ENCODE measurements around the gene TMOD4. TPM values are rescaled to one million over a fixed set of nuclear protein-coding genes. Genes with fewer than 3 reads are reported as not detected.
"Not testable (repeated sequence)": the region's sequence is repeated elsewhere in the genome, so short reads cannot be mapped to it uniquely, and the experiment has no call there.

The TMOD4 gene
- 3.1 TPM for polyA plus RNA-seq (2012; ENCODE audit: insufficient read depth, insufficient read length, low read depth)

DNA sequence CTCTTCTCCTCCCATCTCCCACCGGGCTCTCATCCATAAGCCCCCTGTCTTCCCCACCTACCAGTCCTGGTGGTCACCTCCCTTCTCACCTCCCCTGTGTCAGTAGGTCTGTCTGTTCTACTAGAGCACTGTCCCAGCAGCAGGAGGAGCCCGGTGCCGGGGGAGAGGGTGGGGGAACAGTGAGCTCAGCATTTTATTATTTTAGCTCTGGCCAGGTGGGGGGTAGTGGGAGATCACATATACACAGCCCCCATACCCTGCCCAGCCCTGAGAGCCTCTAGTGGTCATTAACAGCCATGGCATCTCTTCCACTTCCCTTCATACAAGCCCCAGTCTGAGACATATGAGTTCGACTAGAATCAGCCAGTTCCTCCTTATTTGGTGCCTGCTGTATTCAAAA, at the start of gene TMOD4:
Gene TMOD4, minus strand, starts transcription at position 119 of the 400 bp plus-strand sequence. CDS start 1,106 bp downstream, outside the sequence.
- peaks cover 40% of the 10 kb centered on the region for H3K36me3 ChIP-seq
- TF ChIP-seq, protein P1, sequence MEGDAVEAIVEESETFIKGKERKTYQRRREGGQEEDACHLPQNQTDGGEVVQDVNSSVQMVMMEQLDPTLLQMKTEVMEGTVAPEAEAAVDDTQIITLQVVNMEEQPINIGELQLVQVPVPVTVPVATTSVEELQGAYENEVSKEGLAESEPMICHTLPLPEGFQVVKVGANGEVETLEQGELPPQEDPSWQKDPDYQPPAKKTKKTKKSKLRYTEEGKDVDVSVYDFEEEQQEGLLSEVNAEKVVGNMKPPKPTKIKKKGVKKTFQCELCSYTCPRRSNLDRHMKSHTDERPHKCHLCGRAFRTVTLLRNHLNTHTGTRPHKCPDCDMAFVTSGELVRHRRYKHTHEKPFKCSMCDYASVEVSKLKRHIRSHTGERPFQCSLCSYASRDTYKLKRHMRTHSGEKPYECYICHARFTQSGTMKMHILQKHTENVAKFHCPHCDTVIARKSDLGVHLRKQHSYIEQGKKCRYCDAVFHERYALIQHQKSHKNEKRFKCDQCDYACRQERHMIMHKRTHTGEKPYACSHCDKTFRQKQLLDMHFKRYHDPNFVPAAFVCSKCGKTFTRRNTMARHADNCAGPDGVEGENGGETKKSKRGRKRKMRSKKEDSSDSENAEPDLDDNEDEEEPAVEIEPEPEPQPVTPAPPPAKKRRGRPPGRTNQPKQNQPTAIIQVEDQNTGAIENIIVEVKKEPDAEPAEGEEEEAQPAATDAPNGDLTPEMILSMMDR (IDR thresholded peaks at IDR 0.05; ENCODE audit: low read depth, low read length), result peak; percentile 73
- no peaks in the 10 kb centered on the region for H3K27me3 ChIP-seq
- no peaks in the 10 kb centered on the region; the same call in 1 of the 2 replicates for H3K9me3 ChIP-seq
- H3K4me1 ChIP-seq, result no peaks in the 10 kb centered on the region
- no peak for DNase-seq
- H3K4me3 ChIP-seq (ENCODE audit: low read depth, low read length), result no peak within 1 kb of the TSS

DNA sequence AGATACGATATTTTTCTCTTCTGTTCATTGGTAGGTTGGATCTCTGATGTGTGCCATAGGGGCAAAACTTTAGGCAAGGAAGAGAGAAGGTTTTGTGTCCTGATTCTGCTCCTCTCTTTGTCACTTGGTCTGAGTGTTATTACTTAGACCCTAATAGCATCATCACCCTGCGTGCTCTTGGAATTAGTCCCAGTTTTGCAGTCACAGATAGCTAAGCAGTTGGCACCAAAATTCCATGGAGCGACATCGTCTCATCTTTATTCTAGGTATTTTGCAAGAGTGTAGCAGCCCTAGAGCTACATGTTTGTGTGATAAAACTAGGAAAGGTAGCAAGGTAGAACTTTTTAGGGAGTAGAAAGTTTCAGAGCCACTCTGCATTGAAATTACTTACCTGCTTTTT, 46.3 kb upstream of the TMOD4 start:
- Histone ChIP-seq H3K4me1 (no peaks in the 10 kb centered on the region), H3K9me3 (no peaks in the 10 kb centered on the region), H3K36me3 (peaks cover 22% of the 10 kb centered on the region), H3K4me3 (ENCODE audit: low read depth, low read length) (no peak overlapping the region), H3K27me3 (no peaks in the 10 kb centered on the region)
- no peak for DNase-seq
- TF ChIP-seq, protein P1 (IDR thresholded peaks at IDR 0.05; ENCODE audit: low read depth, low read length), result no peak

DNA sequence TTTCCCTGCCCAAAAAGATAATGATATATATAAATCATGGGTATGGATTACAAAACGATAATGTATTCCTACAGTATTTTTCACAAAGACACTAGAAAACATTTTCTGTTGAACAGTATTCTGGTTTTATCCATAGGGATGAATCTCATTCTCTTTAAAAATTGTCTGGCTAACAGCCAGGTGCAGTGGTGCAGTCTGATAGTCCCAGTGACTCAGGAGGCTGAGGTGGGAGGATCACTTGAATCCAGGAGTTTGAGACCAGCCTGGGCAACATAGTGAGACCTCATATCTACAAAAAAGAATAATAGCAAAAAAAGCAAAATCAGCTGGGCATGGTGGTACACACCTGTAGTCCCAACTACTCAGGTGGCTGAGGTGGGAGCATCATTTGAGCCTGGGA, 45.8 kb upstream of the TMOD4 start:
- H3K4me1 ChIP-seq, result no peaks in the 10 kb centered on the region
- TF ChIP-seq, protein P1 (IDR thresholded peaks at IDR 0.05; ENCODE audit: low read depth, low read length), result no peak
- peaks cover 22% of the 10 kb centered on the region for H3K36me3 ChIP-seq
- no peak for DNase-seq
- H3K9me3 ChIP-seq, result no peaks in the 10 kb centered on the region
- no peaks in the 10 kb centered on the region for H3K27me3 ChIP-seq
- H3K4me3 ChIP-seq (ENCODE audit: low read depth, low read length), result no peak overlapping the region

DNA sequence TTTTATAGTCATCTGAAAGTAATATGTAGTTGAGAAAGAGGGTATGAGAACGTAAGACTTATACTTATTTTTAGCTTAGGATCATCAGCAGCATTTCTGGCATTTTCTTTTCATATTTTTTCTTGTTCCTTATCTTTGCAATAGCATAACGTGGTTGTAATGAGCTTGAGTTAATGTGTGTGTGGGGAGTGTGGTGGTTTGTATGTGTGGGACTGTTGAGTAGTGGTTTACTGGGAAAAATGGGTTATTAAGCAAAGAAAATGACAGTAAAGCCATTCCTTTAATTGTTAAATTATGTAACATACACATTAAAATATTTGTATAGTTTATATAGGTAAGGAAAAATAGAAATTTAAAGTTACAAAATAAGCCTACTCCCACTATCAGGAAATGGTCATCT, 37.8 kb upstream of the TMOD4 start:
- no peaks in the 10 kb centered on the region; the same call in 1 of the 2 replicates for H3K4me1 ChIP-seq
- no peaks in the 10 kb centered on the region for H3K9me3 ChIP-seq
- no peak for DNase-seq
- no peak overlapping the region for H3K4me3 ChIP-seq (ENCODE audit: low read depth, low read length)
- TF ChIP-seq, protein P1 (IDR thresholded peaks at IDR 0.05; ENCODE audit: low read depth, low read length), result no peak
- peaks cover 37% of the 10 kb centered on the region for H3K36me3 ChIP-seq
- no peaks in the 10 kb centered on the region for H3K27me3 ChIP-seq

DNA sequence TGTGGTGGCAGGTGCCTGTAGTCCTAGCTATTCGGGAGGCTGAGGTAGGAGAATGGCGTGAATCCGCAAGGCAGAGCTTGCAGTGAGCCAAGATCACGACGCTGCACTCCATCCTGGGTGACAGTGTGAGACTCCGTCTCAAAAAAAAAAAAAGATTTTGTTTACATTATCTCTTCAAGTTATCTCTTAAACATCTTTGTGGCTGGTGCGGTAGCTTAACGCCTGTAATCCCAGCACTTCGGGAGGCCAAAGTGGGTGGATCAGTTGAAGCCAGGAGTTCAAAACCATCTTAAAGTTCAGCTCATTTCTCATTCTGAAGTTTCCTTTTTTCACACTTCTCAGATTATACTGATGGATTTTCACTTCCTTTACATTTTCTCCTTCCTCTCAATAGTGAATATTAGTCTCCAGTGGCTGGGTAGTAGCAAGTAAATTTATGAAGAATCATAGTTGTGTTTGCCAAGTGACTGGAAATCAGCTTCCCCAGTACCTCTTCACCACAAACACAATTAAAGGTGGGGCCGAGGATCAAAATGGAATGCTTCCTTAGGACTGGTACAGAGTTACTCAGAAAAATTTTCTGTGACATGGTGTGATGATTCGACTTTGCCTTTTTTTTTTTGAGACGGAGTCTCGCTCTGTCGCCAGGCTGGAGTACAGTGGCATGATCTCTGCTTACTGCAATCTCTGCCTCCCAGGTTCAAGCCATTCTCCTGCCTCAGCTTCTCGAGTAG, 36.4 kb upstream of the TMOD4 start:
- H3K4me3 ChIP-seq (ENCODE audit: low read depth, low read length), result no peak overlapping the region
- H3K4me1 ChIP-seq, result no peaks in the 10 kb centered on the region; the same call in 1 of the 2 replicates
- H3K27me3 ChIP-seq, result no peaks in the 10 kb centered on the region
- TF ChIP-seq, protein P1 (IDR thresholded peaks at IDR 0.05; ENCODE audit: low read depth, low read length), result no peak
- no peak for DNase-seq
- no peaks in the 10 kb centered on the region for H3K9me3 ChIP-seq
- peaks cover 44% of the 10 kb centered on the region for H3K36me3 ChIP-seq

DNA sequence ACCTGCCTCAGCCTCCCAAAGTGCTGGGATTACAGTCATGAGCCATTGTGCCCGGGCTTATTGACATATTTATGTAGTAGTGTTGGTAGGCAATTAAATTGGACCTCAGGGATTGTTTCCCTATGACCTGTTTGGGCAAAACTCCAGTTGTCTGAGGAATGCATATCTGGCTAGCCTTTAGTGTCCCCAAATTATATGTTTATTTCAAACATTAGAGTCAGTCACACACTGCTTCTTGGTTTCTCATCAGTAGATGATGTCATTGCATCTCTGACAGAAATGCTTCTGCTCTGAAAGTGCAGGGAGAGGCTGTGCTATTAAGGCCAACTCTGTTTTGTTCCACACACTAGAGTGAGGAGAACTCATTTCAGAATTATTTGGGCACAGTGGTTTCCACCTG, 35.0 kb upstream of the TMOD4 start:
- no peak for DNase-seq

DNA sequence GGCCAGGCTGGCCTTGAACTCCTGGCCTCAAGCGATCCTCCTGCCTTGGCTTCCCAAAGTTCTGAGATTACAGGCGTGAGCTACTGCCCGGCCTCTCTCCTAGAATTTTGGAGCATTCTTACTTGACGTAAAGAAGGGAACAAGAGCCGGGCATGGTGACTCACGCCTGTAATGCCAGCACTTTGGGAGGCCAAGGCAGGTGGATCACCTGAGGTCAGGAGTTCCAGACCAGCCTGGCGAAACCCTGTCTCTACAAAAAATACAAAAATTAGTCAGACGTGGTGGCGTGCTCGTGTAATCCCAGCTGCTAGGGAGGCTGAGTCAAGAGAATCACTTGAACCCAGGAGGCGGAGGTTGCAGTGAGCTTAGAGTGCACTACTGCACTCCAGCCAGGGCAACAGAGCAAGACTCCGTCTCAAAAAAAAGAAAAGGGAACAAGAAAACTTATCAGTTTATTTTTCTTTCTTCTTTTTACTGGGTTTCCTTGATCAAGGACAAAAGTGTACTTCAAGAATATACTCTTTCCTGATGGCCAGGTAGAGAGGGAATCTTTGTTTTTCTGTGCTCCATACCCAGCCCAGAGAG, 29.7 kb upstream of the TMOD4 start:
- DNase-seq; H3K9me3 ChIP-seq; H3K4me3 ChIP-seq (ENCODE audit: low read depth, low read length); H3K4me1 ChIP-seq; H3K27me3 ChIP-seq: not testable (repeated sequence)
- H3K36me3 ChIP-seq, result peaks cover 61% of the 10 kb centered on the region

More for the DNA sequence above, 35.0 kb upstream of the TMOD4 start:
- Histone ChIP-seq H3K27me3 (no peaks in the 10 kb centered on the region), H3K36me3 (peaks cover 52% of the 10 kb centered on the region), H3K4me3 (ENCODE audit: low read depth, low read length) (no peak overlapping the region), H3K4me1 (no peaks in the 10 kb centered on the region; the same call in 1 of the 2 replicates), H3K9me3 (no peaks in the 10 kb centered on the region)
- TF ChIP-seq, protein P1 (IDR thresholded peaks at IDR 0.05; ENCODE audit: low read depth, low read length), result no peak

Data from BE2C (cell line).